ENCODE data around the gene INVS.
"Not testable (repeated sequence)": the region's sequence is repeated elsewhere in the genome, so short reads cannot be mapped to it uniquely, and the experiment has no call there.

INVS gene

DNA sequence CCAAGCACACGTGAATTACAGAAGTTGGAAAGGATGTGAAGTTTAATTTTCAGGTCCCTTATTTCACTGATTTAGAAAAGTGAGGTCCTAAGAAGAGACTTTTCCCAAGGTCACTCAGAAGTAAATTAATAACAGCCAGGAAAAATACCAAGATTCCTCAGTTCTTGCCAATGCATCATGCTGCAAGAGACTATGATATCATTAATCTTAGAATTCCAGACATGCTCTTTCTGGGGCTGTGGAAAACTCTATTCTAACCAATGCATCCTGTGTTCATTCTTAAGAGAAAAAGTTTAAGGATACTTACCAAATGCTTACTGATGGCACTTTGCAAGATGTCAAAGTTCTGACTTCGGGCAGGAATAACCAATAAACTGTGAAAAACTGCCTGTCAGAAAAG is 210.9 kb downstream of the INVS start:
- Histone ChIP-seq H3K4me1 (ENCODE audit: control insufficient read depth in 5 of 5, insufficient read depth in 5 of 5, low read length in 5 of 5) (no peaks in the 10 kb centered on the region), H3K27me3 (ENCODE audit: control insufficient read depth in 5 of 5, insufficient read depth in 4 of 5, low read length in 5 of 5) (no peaks in the 10 kb centered on the region), H3K9me3 (ENCODE audit: control insufficient read depth in 5 of 5, low read length in 5 of 5) (no peaks in the 10 kb centered on the region), H3K9ac (ENCODE audit: low read length in 5 of 5) (no peak overlapping the region), H3K36me3 (ENCODE audit: control insufficient read depth in 5 of 5, insufficient read depth in 5 of 5, low read length in 5 of 5) (peaks cover 2 to 32% (median 11%) of the 10 kb centered on the region in 5 donors), H3K27ac (ENCODE audit: low read depth, low read length) (no peak overlapping the region), H3K4me3 (ENCODE audit: low read depth in 1 of 5, low read length in 5 of 5) (no peak overlapping the region)

DNA sequence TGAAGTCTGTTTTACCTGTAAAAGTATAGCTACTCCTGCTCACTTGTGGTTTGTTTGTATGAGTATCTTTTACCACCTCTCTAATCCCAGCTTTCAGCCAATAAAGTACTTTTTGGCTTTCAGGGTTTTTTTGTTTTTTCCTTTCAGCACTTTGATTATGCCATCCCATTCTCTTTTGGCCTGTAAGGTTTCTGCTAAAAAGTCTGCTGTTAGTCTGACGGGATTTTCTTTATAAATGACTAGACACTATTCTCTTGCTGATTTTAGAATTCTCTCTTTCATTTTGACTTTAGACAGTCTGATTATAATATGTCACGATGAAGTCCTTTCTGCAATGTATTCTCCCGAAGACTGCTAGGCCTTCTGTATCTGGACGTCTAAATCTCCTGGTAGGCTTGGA is 216.5 kb downstream of the INVS start:
- no peak overlapping the region for H3K27ac ChIP-seq (ENCODE audit: low read depth, low read length)
- H3K9ac ChIP-seq (ENCODE audit: low read length in 5 of 5): no peak overlapping the region
- peaks cover 0 to 20% (median 18%) of the 10 kb centered on the region in 5 donors for H3K36me3 ChIP-seq (ENCODE audit: control insufficient read depth in 5 of 5, insufficient read depth in 5 of 5, low read length in 5 of 5)
- H3K4me1 ChIP-seq (ENCODE audit: control insufficient read depth in 5 of 5, insufficient read depth in 5 of 5, low read length in 5 of 5): no peaks in the 10 kb centered on the region
- H3K27me3 ChIP-seq (ENCODE audit: control insufficient read depth in 5 of 5, insufficient read depth in 4 of 5, low read length in 5 of 5): no peaks in the 10 kb centered on the region
- H3K4me3 ChIP-seq (ENCODE audit: low read depth in 1 of 5, low read length in 5 of 5): no peak overlapping the region
- H3K9me3 ChIP-seq (ENCODE audit: control insufficient read depth in 5 of 5, low read length in 5 of 5): no peaks in the 10 kb centered on the region

DNA sequence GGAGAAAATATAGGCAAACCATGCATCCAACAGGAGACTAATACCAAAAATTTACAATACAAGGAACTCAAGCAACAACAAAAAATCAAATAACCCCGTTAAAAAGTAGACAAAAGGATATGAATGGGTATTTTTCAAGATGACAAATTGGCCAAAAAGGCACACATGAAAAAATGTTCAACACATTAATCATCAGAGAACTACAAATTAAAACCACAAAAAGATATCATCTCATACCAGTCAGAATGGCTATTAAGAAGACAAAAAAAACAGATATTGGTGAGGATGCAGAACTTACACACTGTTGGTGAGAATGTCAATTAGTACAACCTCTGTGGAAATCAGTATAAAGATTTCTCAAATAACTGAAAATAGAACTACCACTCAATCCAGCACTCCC is 218.7 kb downstream of the INVS start:
- Histone ChIP-seq H3K27me3 (ENCODE audit: control insufficient read depth in 5 of 5, insufficient read depth in 4 of 5, low read length in 5 of 5) (no peaks in the 10 kb centered on the region), H3K36me3 (ENCODE audit: control insufficient read depth in 5 of 5, insufficient read depth in 5 of 5, low read length in 5 of 5) (peaks cover 0 to 29% (median 20%) of the 10 kb centered on the region in 5 donors)

GRCh38 chr9:100322954-100323536 is 224.0 kb downstream of the INVS start:
- H3K36me3 ChIP-seq (ENCODE audit: control insufficient read depth in 5 of 5, insufficient read depth in 5 of 5, low read length in 5 of 5): peaks cover 6 to 44% (median 22%) of the 10 kb centered on the region in 5 donors
- no peaks in the 10 kb centered on the region for H3K4me1 ChIP-seq (ENCODE audit: control insufficient read depth in 5 of 5, insufficient read depth in 5 of 5, low read length in 5 of 5)
- no peak overlapping the region for H3K4me3 ChIP-seq (ENCODE audit: low read depth in 1 of 5, low read length in 5 of 5)
- H3K9ac ChIP-seq (ENCODE audit: low read length in 5 of 5): no peak overlapping the region
- H3K27ac ChIP-seq (ENCODE audit: low read depth, low read length): no peak overlapping the region
- no peaks in the 10 kb centered on the region for H3K27me3 ChIP-seq (ENCODE audit: control insufficient read depth in 5 of 5, insufficient read depth in 4 of 5, low read length in 5 of 5)
- H3K9me3 ChIP-seq (ENCODE audit: control insufficient read depth in 5 of 5, low read length in 5 of 5): no peaks in the 10 kb centered on the region

More for the DNA sequence above, 218.7 kb downstream of the INVS start:
- no peak overlapping the region for H3K9ac ChIP-seq (ENCODE audit: low read length in 5 of 5)
- no peak overlapping the region for H3K27ac ChIP-seq (ENCODE audit: low read depth, low read length)
- H3K4me3 ChIP-seq (ENCODE audit: low read depth in 1 of 5, low read length in 5 of 5): no peak overlapping the region
- H3K4me1 ChIP-seq (ENCODE audit: control insufficient read depth in 5 of 5, insufficient read depth in 5 of 5, low read length in 5 of 5): no peaks in the 10 kb centered on the region
- H3K9me3 ChIP-seq (ENCODE audit: control insufficient read depth in 5 of 5, low read length in 5 of 5): no peaks in the 10 kb centered on the region

DNA sequence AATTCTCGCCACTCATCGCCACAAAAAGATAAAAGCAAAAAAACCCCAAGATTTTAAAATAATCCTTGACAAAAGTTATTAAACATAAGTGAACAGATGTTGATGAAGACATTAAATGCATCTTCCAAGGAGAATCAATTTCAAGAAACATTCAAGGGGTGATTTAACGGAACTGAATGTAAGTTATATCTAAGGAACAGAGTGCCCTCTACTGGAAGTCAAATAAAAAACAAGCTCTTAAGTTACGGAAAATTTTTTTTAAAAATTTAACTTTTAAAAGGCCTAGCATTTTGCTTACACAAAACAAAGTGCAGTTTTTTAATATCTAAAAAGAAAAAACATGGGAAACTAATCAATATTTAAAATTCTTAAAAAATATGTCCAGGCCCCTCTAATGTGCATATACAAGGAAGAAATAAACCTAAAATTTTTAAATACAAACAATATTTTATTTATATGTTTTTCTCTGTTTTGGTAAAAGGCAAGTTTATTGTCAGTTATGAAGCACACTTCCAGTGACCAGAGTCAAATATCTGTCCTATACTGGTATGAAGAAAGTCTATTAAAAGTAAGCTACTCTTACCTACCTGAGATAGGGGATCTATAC is 225.7 kb downstream of the INVS start:
- H3K27ac ChIP-seq (ENCODE audit: low read depth, low read length): no peak overlapping the region
- no peak overlapping the region for H3K4me3 ChIP-seq (ENCODE audit: low read depth in 1 of 5, low read length in 5 of 5)
- no peaks in the 10 kb centered on the region for H3K27me3 ChIP-seq (ENCODE audit: control insufficient read depth in 5 of 5, insufficient read depth in 4 of 5, low read length in 5 of 5)
- no peaks in the 10 kb centered on the region for H3K9me3 ChIP-seq (ENCODE audit: control insufficient read depth in 5 of 5, low read length in 5 of 5)
- peaks cover 7 to 46% (median 19%) of the 10 kb centered on the region in 5 donors for H3K36me3 ChIP-seq (ENCODE audit: control insufficient read depth in 5 of 5, insufficient read depth in 5 of 5, low read length in 5 of 5)
- H3K4me1 ChIP-seq (ENCODE audit: control insufficient read depth in 5 of 5, insufficient read depth in 5 of 5, low read length in 5 of 5): no peaks in the 10 kb centered on the region
- no peak overlapping the region for H3K9ac ChIP-seq (ENCODE audit: low read length in 5 of 5)

GRCh38 chr9:100338736-100339135 is 239.7 kb downstream of the INVS start:
- not testable (repeated sequence) for H3K36me3 ChIP-seq (ENCODE audit: control insufficient read depth in 5 of 5, insufficient read depth in 5 of 5, low read length in 5 of 5); H3K4me3 ChIP-seq (ENCODE audit: low read depth in 1 of 5, low read length in 5 of 5); H3K9me3 ChIP-seq (ENCODE audit: control insufficient read depth in 5 of 5, low read length in 5 of 5); H3K27ac ChIP-seq (ENCODE audit: low read depth, low read length); H3K27me3 ChIP-seq (ENCODE audit: control insufficient read depth in 5 of 5, insufficient read depth in 4 of 5, low read length in 5 of 5); H3K4me1 ChIP-seq (ENCODE audit: control insufficient read depth in 5 of 5, insufficient read depth in 5 of 5, low read length in 5 of 5); H3K9ac ChIP-seq (ENCODE audit: low read length in 5 of 5)

GRCh38 chr9:100340224-100340623 is 241.2 kb downstream of the INVS start:
- Histone ChIP-seq H3K4me3 (ENCODE audit: low read depth in 1 of 5, low read length in 5 of 5) (no peak overlapping the region), H3K4me1 (ENCODE audit: control insufficient read depth in 5 of 5, insufficient read depth in 5 of 5, low read length in 5 of 5) (no peaks in the 10 kb centered on the region), H3K27ac (ENCODE audit: low read depth, low read length) (no peak overlapping the region), H3K9me3 (ENCODE audit: control insufficient read depth in 5 of 5, low read length in 5 of 5) (no peaks in the 10 kb centered on the region), H3K9ac (ENCODE audit: low read length in 5 of 5) (no peak overlapping the region), H3K36me3 (ENCODE audit: control insufficient read depth in 5 of 5, insufficient read depth in 5 of 5, low read length in 5 of 5) (peaks cover 0 to 7% (median 4%) of the 10 kb centered on the region in 5 donors), H3K27me3 (ENCODE audit: control insufficient read depth in 5 of 5, insufficient read depth in 4 of 5, low read length in 5 of 5) (no peaks in the 10 kb centered on the region)

GRCh38 chr9:100341889-100342288 is 242.8 kb downstream of the INVS start:
- no peaks in the 10 kb centered on the region for H3K9me3 ChIP-seq (ENCODE audit: control insufficient read depth in 5 of 5, low read length in 5 of 5)
- H3K36me3 ChIP-seq (ENCODE audit: control insufficient read depth in 5 of 5, insufficient read depth in 5 of 5, low read length in 5 of 5): peaks cover 0 to 15% (median 7%) of the 10 kb centered on the region in 5 donors
- H3K27ac ChIP-seq (ENCODE audit: low read depth, low read length): no peak overlapping the region
- no peaks in the 10 kb centered on the region for H3K27me3 ChIP-seq (ENCODE audit: control insufficient read depth in 5 of 5, insufficient read depth in 4 of 5, low read length in 5 of 5)
- peaks cover 0 to 4% (median 4%) of the 10 kb centered on the region in 5 donors for H3K4me1 ChIP-seq (ENCODE audit: control insufficient read depth in 5 of 5, insufficient read depth in 5 of 5, low read length in 5 of 5)
- no peak overlapping the region for H3K4me3 ChIP-seq (ENCODE audit: low read depth in 1 of 5, low read length in 5 of 5)
- H3K9ac ChIP-seq (ENCODE audit: low read length in 5 of 5): no peak overlapping the region

GRCh38 chr9:100346836-100347235 is 247.8 kb downstream of the INVS start:
- peak overlapping the region in 1 of 5 donors; percentile 17 for H3K9ac ChIP-seq (ENCODE audit: low read length in 5 of 5)
- no peaks in the 10 kb centered on the region for H3K27me3 ChIP-seq (ENCODE audit: control insufficient read depth in 5 of 5, insufficient read depth in 4 of 5, low read length in 5 of 5)
- H3K9me3 ChIP-seq (ENCODE audit: control insufficient read depth in 5 of 5, low read length in 5 of 5): no peaks in the 10 kb centered on the region
- H3K36me3 ChIP-seq (ENCODE audit: control insufficient read depth in 5 of 5, insufficient read depth in 5 of 5, low read length in 5 of 5): peaks cover 0 to 10% (median 3%) of the 10 kb centered on the region in 5 donors
- peaks cover 4 to 11% (median 10%) of the 10 kb centered on the region in 5 donors for H3K4me1 ChIP-seq (ENCODE audit: control insufficient read depth in 5 of 5, insufficient read depth in 5 of 5, low read length in 5 of 5)
- peak overlapping the region; percentile 46 for H3K27ac ChIP-seq (ENCODE audit: low read depth, low read length)
- no peak overlapping the region for H3K4me3 ChIP-seq (ENCODE audit: low read depth in 1 of 5, low read length in 5 of 5)

DNA sequence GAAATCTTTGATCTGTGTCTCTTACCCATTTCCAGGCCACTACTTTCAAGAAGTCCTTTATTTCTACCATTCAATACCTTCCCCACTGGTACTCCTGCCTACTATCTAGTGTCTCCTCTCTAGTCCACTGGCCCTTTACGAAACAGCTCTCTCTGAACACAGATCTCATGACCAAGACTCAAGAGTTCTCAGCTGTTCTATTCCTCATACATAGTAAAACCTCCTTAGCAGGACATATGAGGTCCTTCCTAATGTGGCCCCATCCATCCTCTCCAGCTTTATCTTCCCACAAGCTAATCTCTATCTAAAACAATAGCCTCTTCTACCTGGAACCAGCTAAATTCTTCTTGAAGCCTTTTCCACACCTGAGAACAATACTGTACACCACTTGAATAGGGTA is 251.1 kb downstream of the INVS start:
- peaks cover 0 to 10% (median 3%) of the 10 kb centered on the region in 5 donors for H3K36me3 ChIP-seq (ENCODE audit: control insufficient read depth in 5 of 5, insufficient read depth in 5 of 5, low read length in 5 of 5)
- no peak overlapping the region for H3K4me3 ChIP-seq (ENCODE audit: low read depth in 1 of 5, low read length in 5 of 5)
- H3K9ac ChIP-seq (ENCODE audit: low read length in 5 of 5): no peak overlapping the region
- H3K27me3 ChIP-seq (ENCODE audit: control insufficient read depth in 5 of 5, insufficient read depth in 4 of 5, low read length in 5 of 5): no peaks in the 10 kb centered on the region
- H3K9me3 ChIP-seq (ENCODE audit: control insufficient read depth in 5 of 5, low read length in 5 of 5): no peaks in the 10 kb centered on the region
- H3K4me1 ChIP-seq (ENCODE audit: control insufficient read depth in 5 of 5, insufficient read depth in 5 of 5, low read length in 5 of 5): peaks cover 4 to 27% (median 21%) of the 10 kb centered on the region in 5 donors
- no peak overlapping the region for H3K27ac ChIP-seq (ENCODE audit: low read depth, low read length)
